ENCODE data around the gene IFNK.
"Not testable (repeated sequence)": the region's sequence is repeated elsewhere in the genome, so short reads cannot be mapped to it uniquely, and the experiment has no call there.

IFNK gene, protein sequence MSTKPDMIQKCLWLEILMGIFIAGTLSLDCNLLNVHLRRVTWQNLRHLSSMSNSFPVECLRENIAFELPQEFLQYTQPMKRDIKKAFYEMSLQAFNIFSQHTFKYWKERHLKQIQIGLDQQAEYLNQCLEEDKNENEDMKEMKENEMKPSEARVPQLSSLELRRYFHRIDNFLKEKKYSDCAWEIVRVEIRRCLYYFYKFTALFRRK

DNA sequence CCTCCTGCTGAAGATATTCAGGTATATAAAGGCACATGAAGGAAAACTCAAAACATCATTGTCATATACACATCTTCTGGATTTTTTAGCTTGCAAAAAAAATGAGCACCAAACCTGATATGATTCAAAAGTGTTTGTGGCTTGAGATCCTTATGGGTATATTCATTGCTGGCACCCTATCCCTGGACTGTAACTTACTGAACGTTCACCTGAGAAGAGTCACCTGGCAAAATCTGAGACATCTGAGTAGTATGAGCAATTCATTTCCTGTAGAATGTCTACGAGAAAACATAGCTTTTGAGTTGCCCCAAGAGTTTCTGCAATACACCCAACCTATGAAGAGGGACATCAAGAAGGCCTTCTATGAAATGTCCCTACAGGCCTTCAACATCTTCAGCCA is at the start of gene IFNK:
Gene IFNK, plus strand, starts transcription at position 55 of the 400 bp plus-strand sequence. Its CDS starts 47 bp downstream, at position 102.
- DNase-seq, result no peak

DNA sequence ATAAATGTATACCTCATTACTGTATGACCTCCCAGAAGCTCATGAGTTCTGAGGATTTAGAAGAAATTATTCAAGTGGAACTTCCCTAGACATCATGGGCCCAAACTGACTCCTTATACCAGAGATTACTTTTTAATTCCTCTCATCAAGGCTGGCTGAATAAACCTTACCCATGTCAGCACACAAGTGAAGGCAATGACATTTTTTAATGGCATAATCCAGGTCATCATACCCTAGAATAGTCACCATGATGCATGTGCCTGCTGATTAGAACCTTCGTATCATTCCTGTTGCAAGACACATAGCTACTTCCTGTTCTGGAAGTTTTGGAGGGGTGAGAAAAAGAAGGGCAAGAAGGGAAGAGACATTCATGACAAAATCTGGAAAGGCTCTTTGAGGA is 49.8 kb upstream of the IFNK start:
- DNase-seq, result no peak

DNA sequence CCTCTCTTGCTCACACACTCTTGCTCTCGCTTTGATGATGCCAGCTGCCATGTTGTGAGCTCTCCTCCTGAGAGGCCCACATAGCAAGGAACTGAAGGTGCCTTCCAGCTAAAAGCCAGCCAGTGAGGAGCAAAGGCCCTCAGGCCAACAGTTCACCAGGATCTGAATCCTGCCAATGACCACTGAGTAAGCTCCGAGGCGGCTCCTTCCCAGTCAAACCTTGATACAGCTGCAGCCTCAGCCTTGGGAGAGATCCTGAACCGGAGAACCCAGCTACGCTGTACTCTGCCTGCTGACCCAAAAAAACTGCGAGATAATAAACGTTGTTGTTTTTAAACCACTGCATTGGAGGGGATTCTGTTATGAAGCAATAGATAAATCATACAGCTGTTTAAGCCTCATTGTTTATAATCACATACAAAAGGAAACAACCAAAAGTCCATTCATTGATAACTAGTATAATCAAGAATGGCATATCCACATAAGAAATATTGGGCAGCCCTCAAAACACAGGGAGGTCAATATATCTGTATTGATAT is 49.0 kb upstream of the IFNK start:
- DNase-seq, result no peak

DNA sequence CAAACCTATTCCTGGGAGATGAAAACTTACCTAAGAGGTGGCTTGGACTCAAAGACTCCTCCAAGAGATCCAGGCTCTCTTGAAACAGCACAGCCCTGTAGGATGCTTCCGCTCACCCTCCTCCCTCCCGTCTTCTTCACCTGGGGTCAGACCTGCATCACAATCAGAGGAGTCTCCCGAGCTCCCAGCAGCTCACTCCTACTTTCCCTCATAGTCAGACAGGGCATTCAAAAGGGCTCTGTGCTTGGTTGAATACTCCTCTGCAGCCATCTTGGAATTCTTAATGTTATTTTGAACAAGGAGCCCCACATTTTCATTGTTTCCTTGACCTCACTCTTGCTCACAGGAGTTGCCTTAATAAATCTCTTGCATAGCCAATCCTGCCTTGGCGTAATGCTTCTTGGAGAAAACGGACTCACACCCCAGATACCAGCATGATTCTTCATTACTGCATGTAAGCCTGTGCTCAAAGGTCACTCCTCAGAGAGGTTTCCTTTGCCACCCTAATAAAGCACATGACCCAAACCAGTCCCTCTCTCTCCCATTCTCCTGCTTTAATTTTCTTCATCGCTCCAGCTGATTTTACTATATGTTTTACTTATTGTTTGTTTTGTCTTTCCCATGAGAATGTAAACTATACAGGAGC is 47.1 kb upstream of the IFNK start:
- DNase-seq, result no peak

DNA sequence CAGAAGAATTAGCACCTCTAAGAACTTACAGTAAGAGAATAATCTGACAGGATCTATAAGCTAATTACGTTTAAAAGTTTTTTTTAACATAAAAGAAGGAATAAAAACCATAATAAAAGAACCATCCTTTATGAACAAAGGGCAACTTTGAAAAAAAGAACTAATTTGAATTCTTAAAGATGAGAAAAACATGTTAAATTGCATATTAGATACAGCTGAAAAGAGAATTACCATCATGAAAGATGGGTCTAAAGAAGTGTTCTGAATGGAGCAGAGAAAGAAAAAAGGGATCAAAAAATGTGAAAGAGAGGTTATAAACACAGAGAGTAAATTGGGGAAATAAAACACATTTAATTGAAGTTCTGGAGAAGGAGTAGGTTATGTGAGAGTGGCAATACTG is 45.8 kb upstream of the IFNK start:
- no peak for DNase-seq

DNA sequence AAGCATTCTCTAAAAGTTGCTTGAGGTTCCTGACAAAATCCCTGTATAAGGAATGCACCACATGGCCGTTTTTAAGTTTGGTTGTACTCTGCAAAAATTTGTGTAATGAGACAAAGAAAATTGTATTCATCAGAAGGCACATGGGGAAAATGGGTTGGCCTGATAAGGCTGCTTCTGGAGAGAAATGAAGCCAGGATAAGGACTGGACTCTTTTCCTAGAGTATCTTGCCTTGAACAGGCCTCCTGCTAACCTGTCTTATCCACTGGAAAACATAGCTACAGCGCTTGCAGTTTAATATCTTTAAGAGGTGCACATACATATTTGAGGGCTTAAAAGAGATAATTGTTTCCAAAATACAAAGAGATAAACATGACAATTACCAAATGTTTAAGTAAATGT is 41.4 kb upstream of the IFNK start:
- no peak for DNase-seq

- no peak for DNase-seq
Observed at GRCh38 chr9:27483576-27483975, 40.5 kb upstream of the IFNK start.

GRCh38 chr9:27485158-27485557 is 38.9 kb upstream of the IFNK start:
- DNase-seq, result no peak

DNA sequence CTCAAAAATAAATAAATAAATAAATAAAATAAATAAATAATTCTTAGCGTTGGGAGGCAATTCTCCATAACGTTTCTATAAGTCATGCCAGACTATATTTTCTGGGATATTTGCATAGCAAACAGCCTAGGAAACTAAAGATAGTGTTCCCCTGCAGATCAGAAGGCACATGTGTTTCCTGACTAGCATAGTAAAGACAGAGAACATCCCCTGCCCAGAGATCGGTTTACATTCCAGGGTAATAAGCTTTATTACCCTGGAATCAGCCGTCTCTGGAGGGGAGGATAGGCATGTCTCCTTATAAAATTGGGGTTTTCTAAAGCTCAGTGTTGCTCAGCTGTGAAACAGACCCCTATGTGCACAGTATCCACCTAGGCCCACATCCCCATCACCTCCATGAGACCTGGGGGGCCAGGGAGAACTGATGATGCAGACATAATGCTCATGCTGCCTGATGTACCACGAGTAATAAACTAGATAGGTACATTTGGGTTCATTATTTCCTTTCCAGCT is 36.9 kb upstream of the IFNK start:
- DNase-seq, result no peak

DNA sequence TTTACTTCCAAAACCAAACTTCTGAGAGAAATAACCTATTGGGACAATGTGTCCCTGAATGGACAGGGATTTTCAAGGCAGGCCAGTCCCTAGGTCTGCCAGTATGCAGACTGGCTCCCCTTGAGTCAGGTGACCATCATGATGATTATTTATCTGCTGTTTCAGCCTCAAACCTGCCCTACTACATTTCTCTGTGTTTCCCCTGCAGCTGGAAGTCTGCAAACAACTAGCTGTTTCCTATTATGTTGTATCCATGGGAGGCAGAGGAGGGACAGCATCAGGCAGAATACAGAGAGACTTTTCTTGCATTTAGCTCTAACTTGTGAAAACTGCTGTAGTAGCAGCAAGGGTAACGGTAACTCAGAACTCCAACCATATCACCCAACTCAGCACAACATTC is 36.2 kb upstream of the IFNK start:
- no peak for DNase-seq

DNA sequence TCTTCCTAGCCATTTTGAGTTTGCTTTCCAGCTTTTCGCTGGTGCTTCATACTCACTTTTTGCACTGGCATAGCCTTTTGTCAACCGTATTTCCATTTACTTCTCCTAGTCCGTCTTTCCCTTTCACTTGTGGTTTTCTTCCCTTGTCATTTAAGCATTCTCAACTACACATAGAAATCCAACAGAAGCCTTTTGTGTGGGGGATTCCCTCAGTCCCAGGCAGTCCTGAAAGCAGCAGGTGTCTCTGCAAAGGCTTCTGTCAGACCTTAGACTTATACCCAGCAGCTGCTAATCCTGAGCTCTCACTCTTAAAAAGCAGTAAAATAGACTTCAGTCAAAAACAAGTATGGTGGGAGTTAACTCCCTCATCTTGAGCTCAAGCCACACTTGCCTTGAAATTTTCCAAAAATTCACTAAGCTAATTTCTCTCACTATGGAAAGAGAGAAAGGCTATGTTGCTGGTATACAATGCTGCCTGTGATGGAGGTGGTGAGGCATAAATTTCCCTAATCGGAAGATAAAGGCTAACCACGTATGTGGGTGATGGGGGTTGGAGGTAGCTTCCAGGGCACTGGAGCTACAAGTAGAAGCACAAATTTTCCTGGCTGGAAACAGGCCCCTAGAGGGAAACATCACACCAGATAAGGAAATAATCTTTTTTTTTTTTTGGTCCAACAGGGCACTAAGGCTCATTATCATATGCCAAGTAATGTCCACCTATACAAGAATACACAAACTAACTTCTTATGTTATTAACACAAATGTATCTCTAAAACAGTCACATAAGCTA is 34.8 kb upstream of the IFNK start:
- DNase-seq, result no peak

DNA sequence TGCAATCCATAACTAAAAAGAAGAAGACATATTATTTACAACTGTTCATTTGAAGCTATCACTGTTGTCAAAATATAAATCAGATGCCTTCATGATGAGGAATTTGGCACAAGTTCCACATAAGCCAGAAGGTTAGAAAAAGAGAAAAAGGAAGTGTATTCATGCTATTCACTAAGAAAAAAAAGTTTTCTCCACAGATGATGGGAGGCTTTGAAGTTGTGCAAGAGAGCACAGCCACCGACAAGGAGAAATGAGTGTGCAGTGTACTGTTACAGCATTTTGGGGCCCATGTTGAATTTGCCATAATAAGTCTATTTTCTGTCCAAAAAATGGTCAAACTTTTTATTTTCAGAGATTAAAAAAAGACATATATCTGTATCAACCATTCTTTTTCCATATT is 32.9 kb upstream of the IFNK start:
- no peak for DNase-seq

DNA sequence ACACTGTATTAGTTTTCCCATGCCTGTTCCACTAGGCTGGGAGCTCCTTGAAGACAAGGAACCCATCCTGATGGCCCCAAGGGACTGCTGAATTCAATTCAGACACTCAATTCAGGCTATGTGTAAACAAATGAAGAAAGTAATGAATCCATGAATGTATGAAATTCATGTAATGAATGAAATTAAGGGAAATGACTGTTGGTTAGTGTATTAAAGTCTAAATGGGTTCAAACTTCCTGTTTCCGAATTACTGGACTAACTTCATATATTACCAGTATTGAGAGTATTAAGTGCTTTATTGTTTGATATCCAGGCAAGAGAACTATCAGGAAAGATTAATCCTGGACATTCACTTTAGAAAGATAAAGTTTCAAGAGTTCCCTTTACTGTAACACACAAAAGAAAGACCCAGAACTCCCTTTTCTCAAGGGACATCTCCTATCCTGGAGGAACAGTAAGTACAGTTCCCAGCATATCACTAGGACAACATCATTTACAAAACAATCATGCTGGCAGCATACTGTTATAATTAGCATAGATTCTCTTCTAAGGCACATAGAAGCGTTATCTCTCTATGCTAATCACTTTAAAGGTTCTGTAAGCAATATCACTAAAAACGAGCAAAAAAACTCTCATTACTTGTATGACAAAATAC is 28.5 kb upstream of the IFNK start:
- DNase-seq, result no peak

DNA sequence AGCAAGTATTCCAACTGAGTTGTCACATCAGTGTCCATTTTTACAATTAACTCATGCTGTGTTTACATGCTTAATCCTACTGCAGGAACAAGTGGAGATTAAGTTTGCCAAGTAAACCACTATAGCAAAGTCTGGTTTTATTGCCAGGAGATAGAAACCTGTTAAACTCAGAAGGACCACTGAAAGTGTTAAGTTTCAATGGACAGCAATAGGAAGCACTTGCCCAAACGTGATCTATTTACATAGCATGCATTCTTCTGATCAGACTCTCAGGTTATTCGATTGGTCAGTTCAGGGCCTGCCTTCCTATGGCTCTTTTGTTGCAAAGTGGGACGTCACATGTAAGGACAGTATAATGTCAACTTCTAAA is 28.0 kb upstream of the IFNK start:
- no peak for DNase-seq

DNA sequence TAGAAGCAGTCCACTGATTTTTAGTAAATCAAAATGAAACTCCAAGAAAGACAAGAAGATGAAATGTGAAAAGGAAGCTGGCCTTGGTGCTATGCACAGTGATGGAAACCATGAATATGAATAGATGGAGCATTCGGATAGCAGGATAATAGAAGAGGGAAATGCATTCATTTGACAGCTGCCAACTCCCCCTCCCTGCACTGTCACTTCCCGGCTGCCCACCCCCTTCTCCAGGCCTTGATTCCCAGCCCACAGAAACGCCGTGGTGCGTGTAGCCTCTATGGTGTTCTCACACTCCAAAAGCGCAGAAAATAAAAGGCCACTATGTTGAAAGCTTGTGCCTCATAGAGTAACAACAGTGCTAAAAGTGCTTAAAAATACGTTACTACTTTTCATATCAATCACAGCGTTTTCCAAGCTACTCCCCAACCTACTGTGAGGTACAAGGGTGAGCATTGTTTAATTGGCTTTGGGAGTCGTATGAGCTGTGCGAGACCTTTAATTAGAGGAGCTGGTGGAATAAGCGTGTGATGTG is 26.1 kb upstream of the IFNK start:
- no peak for DNase-seq

DNA sequence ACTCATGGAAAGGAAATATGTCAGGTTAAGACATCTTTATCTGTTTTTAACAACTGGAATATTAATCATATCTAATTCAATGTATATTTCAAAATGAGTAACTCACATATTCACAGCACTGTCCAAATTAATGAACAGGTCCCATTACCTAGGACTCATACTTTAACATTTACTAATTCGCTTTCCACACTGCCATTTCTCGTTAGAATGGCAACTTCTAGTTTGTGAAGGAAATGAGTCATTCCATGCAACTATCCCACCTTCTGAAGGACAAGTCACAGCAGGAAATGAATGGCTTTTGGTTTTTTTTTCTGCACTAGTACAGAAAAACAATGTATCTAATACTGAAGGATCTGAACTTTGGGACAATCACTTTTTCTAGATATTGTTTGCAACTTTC is 24.6 kb upstream of the IFNK start:
- DNase-seq, result no peak

DNA sequence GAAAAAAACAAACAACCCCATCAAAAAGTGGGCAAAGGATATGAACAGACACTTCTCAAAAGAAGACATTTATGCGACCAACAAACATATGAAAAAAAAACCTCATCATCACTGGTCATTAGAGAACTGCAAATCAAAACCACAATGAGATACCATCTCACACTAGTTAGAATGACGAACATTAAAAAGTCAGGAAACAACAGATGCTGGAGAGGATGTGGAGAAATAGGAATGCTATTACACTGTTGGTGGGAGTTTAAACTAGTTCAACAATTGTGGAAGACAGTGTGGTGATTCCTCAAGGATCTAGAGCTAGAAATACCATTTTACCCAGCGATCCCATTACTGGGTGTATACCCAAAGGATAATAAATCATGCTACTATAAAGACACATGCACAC is 23.2 kb upstream of the IFNK start:
- DNase-seq, result not testable (repeated sequence)

GRCh38 chr9:27503623-27504022 is 20.5 kb upstream of the IFNK start:
- no peak for DNase-seq

DNA sequence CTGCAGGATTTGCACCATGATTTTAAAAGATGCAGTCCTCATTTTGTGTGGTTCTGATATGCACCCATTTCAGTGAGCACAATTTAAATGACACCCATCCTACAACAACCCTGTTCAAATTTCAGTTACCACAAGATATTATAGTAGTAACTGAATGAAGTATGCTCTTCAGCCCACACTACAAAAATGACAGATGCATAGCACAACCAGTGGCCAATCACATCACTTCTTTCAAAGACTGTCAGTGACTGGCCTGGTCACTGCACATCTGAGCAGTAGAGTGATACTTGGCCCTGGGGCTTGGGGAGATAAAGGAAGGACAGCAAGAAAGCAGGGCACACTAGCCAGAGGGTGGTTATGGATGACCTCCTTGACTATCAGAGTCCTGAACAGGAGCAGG is 19.8 kb upstream of the IFNK start:
- no peak for DNase-seq

DNA sequence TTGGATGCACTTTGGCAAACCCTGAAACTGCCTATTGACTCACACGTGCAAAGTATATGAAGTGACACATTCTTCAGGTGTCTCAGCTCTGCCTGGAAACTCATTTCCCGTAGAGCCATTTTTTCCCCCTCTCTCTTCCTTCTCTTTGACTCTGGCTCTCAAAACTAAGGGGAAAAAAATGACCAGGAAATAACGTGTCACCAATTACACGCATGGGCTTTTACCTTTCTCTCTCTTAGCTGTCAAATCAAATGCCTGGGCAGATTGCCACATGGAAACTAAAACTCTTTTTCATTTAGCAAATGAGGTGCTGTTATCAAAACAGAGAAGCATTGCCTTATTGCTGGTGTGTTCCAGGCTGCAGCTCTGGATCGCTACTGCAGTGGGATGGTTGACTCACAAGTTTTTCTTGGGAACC is 18.3 kb upstream of the IFNK start:
- DNase-seq, result no peak

GRCh38 chr9:27506981-27507380 is 17.1 kb upstream of the IFNK start:
- no peak for DNase-seq

DNA sequence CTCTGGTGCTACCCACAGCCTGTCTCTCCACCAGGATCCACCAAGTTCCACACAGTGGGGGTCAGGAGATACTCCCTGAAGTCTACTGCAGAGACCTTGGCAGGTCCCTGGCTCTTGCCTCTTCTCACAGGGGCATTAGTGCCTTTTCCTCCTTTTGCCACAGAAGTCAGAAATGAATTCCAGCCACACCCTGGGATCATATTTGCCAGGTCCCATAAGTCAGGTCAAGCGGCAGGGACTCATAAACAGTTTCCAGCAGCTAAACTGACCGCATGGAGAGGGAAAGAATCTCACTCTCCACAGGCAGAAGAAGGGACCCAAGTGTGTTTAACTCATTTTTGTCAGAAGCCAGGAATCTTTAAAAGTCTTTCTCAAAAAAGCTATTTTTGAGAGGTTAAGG is 13.3 kb upstream of the IFNK start:
- DNase-seq, result no peak

GRCh38 chr9:27511771-27512170 is 12.3 kb upstream of the IFNK start:
- no peak for DNase-seq
